K562 (cell line): ENCODE data around the gene TUFM. TPM values are rescaled to one million over a fixed set of nuclear protein-coding genes. Genes with fewer than 3 reads are reported as not detected.

Source experiments
- REST ChIP-seq, 2 experiments: fragments of 450-650 bp; formaldehyde crosslinking in 1 of 2; IDR thresholded peaks; 2 replicates each; pipeline versions ENCODE4 v1.4.0 to v1.6.1; 2014 to 2020; ENCODE audit warnings: mild to moderate bottlenecking in 2 of 2, borderline replicate concordance in 1 of 2, low read depth in 1 of 2
- ZEB2 ChIP-seq: fragments of 450-650 bp; IDR thresholded peaks from 2 replicates; pipeline ENCODE4 v1.6.1; 2016
- polyA plus RNA-seq, 8 experiments: library from polyadenylated mRNA; depleted of rRNA in 4 of 8; stranded (reverse) in 5 of 8; unstranded in 3 of 8; fragments of >200 nt; fragmentation: Nextera tagmentation in 2 of 8; fragmentation: Illumina TruSeq in 1 of 8; extraction: Ambion mirVana in 2 of 8; extraction: Trizol in 1 of 8; gene quantifications; 2 replicates each; pipeline versions ENCODE4 v1.2.1 to v1.2.3, GENCODE V29; 2011 to 2014; ENCODE audit warnings: inconsistent platforms in 1 of 8, missing spikeins in 1 of 8
- total RNA-seq, 7 experiments: library from RNA; depleted of rRNA in 6 of 7; stranded (reverse); fragments of >200 nt in 6 of 7; fragmentation: Illumina TruSeq in 2 of 7; extraction: Trizol in 2 of 7; gene quantifications; 2 replicates each; pipeline versions ENCODE4 v1.2.1 to v1.2.3, GENCODE V29; 2011 to 2021; ENCODE audit warnings: low replicate concordance in 1 of 7

Gene TUFM
- total and polyA plus RNA-seq, 9 of the 15 experiments (the other 6 are each of a cell fraction or from before 2014, with no cell fraction given): 34.1 to 434 (median 256) TPM

GRCh38 chr16:28839004-28839639, 7.0 kb downstream of the TUFM start (continued):
- TF ChIP-seq REST (IDR thresholded peaks at IDR 0.05; ENCODE audit: borderline replicate concordance) (no peak), REST (CRISPR knock-in tag; IDR thresholded peaks at IDR 0.05; ENCODE audit: low read depth) (no peak), ZEB2 (peak; percentile 78)
- TF ChIP-seq, all 486 proteins: peak for 28
